K562 (cell line): ENCODE results near the gene RRAD. TPM values are rescaled to one million over a fixed set of nuclear protein-coding genes. Genes with fewer than 3 reads are reported as not detected.

Experiments
- BCL6 ChIP-seq: fragments of 250-450 bp; sonication (Bioruptor Pico); IDR thresholded peaks from 2 replicates; pipeline ENCODE4 v1.4.0; 2020
- CTBP1 ChIP-seq: fragments of 450-650 bp; IDR thresholded peaks from 2 replicates; pipeline ENCODE4 v1.6.1; 2016; ENCODE audit warnings: borderline replicate concordance
- DNMT1 ChIP-seq: fragments of 450-650 bp; IDR thresholded peaks from 2 replicates; pipeline ENCODE4 v1.6.1; 2016; ENCODE audit warnings: antibody characterized with exemption, mild to moderate bottlenecking
- DPF2 ChIP-seq: fragments of 450-650 bp; IDR thresholded peaks from 2 replicates; pipeline ENCODE4 v1.6.1; 2016
- EHMT2 ChIP-seq: fragments of 450-650 bp; IDR thresholded peaks from 2 replicates; pipeline ENCODE4 v1.6.1; 2018; ENCODE audit warnings: antibody characterized with exemption
- EP400 ChIP-seq: fragments of 450-650 bp; IDR thresholded peaks from 2 replicates; pipeline ENCODE4 v1.6.1; 2017; ENCODE audit warnings: antibody characterized with exemption, mild to moderate bottlenecking, moderate library complexity
- L3MBTL2 ChIP-seq: fragments of 450-650 bp; IDR thresholded peaks from 2 replicates; pipeline ENCODE4 v1.6.1; 2016; ENCODE audit warnings: mild to moderate bottlenecking, moderate library complexity
- MAZ ChIP-seq, 2 experiments: fragments of 450-650 bp in 1 of 2; sonication (generic) in 1 of 2; formaldehyde crosslinking; IDR thresholded peaks in 1 of 2; conservative IDR thresholded peaks in 1 of 2; 2 replicates each; pipeline versions ENCODE4 v1.4.0 to v1.5.0; 2020; ENCODE audit warnings: mild to moderate bottlenecking in 1 of 2, missing genetic modification reagents in 1 of 2
- NFIC ChIP-seq: fragments of 450-650 bp; IDR thresholded peaks from 2 replicates; pipeline ENCODE4 v1.6.1; 2017; ENCODE audit warnings: mild to moderate bottlenecking, inconsistent platforms
- NRF1 ChIP-seq, 2 experiments: fragments of 450-650 bp; IDR thresholded peaks in 1 of 2; conservative IDR thresholded peaks in 1 of 2; 2 replicates each; pipeline ENCODE4 v1.6.1; 2014; ENCODE audit warnings: mild to moderate bottlenecking in 2 of 2
- RCOR1 ChIP-seq, 2 experiments: IDR thresholded peaks; 2 replicates each; pipeline ENCODE4 v1.6.1; 2012; ENCODE audit warnings: low read depth in 2 of 2, low read length in 2 of 2, borderline replicate concordance in 1 of 2, improper control_type of control experiment in 1 of 2
- SMAD1 ChIP-seq: fragments of 150-350 bp; IDR thresholded peaks from 2 replicates; pipeline ENCODE4 v1.6.1; 2014; ENCODE audit warnings: low read length, low read depth; ENCODE audit not compliant: partially characterized antibody
- SMARCE1 ChIP-seq: fragments of 450-650 bp; IDR thresholded peaks from 2 replicates; pipeline ENCODE4 v1.7.1; 2016; ENCODE audit warnings: mild to moderate bottlenecking
- TBP ChIP-seq: optimal IDR thresholded peaks from 2 replicates; pipeline ENCODE3; 2011; ENCODE audit warnings: low read depth, low read length, improper control_type of control experiment
- TCFL5 ChIP-seq: fragments of 250-450 bp; sonication (Bioruptor Pico); conservative IDR thresholded peaks from 2 replicates; pipeline ENCODE4 v1.6.1; 2021; ENCODE audit warnings: mild to moderate bottlenecking, moderate library complexity, matching md5 sums
- ZFP30 ChIP-seq: fragments of 250-450 bp; sonication (Bioruptor Pico); IDR thresholded peaks from 2 replicates; pipeline ENCODE4 v1.8.0; 2022; ENCODE audit warnings: moderate library complexity, mild to moderate bottlenecking, inconsistent platforms, borderline replicate concordance
- ZKSCAN3 ChIP-seq: fragments of 250-450 bp; sonication (Bioruptor Pico); IDR thresholded peaks from 2 replicates; pipeline ENCODE4 v1.4.0; 2020
- ZNF324 ChIP-seq: fragments of 250-450 bp; sonication (Bioruptor Pico); IDR thresholded peaks from 2 replicates; pipeline ENCODE4 v1.4.0; 2020; ENCODE audit warnings: mild to moderate bottlenecking
- ZNF431 ChIP-seq: sonication (generic); formaldehyde crosslinking; IDR thresholded peaks from 2 replicates; pipeline ENCODE4 v1.8.0; 2022; ENCODE audit warnings: mild to moderate bottlenecking, missing genetic modification reagents
- polyA plus RNA-seq, 8 experiments: library from polyadenylated mRNA; depleted of rRNA in 4 of 8; stranded (reverse) in 5 of 8; unstranded in 3 of 8; fragments of >200 nt; fragmentation: Nextera tagmentation in 2 of 8; fragmentation: Illumina TruSeq in 1 of 8; extraction: Ambion mirVana in 2 of 8; extraction: Trizol in 1 of 8; gene quantifications; 2 replicates each; pipeline versions ENCODE4 v1.2.1 to v1.2.3, GENCODE V29; 2011 to 2014; ENCODE audit warnings: inconsistent platforms in 1 of 8, missing spikeins in 1 of 8
- total RNA-seq, 7 experiments: library from RNA; depleted of rRNA in 6 of 7; stranded (reverse); fragments of >200 nt in 6 of 7; fragmentation: Illumina TruSeq in 2 of 7; extraction: Trizol in 2 of 7; gene quantifications; 2 replicates each; pipeline versions ENCODE4 v1.2.1 to v1.2.3, GENCODE V29; 2011 to 2021; ENCODE audit warnings: low replicate concordance in 1 of 7
- TF ChIP-seq, protein P1 (sequence below): conservative IDR thresholded peaks from 2 replicates; pipeline ENCODE4 v1.6.1; 2011; ENCODE audit warnings: low read depth, mild to moderate bottlenecking, low read length; ENCODE audit not compliant: control insufficient read depth
- TF ChIP-seq, protein P2 (sequence below): IDR thresholded peaks from 2 replicates; pipeline ENCODE4 v1.6.1; 2011; ENCODE audit not compliant: insufficient read length; ENCODE audit errors: extremely low read depth
- TF ChIP-seq, protein P3 (sequence below): fragments of 450-650 bp; IDR thresholded peaks from 2 replicates; pipeline ENCODE4 v1.7.1; 2018; ENCODE audit warnings: mild to moderate bottlenecking, low read depth; ENCODE audit not compliant: partially characterized antibody
- TF ChIP-seq, protein P4 (sequence below): fragments of 450-650 bp; IDR thresholded peaks from 2 replicates; pipeline ENCODE4 v1.6.1; 2016; ENCODE audit warnings: antibody characterized with exemption

Gene RRAD
- total and polyA plus RNA-seq, 9 of the 15 experiments (the other 6 are each of a cell fraction or from before 2014, with no cell fraction given): 0.09 to 0.20 (median 0.13) TPM; not detected in 5

DNA sequence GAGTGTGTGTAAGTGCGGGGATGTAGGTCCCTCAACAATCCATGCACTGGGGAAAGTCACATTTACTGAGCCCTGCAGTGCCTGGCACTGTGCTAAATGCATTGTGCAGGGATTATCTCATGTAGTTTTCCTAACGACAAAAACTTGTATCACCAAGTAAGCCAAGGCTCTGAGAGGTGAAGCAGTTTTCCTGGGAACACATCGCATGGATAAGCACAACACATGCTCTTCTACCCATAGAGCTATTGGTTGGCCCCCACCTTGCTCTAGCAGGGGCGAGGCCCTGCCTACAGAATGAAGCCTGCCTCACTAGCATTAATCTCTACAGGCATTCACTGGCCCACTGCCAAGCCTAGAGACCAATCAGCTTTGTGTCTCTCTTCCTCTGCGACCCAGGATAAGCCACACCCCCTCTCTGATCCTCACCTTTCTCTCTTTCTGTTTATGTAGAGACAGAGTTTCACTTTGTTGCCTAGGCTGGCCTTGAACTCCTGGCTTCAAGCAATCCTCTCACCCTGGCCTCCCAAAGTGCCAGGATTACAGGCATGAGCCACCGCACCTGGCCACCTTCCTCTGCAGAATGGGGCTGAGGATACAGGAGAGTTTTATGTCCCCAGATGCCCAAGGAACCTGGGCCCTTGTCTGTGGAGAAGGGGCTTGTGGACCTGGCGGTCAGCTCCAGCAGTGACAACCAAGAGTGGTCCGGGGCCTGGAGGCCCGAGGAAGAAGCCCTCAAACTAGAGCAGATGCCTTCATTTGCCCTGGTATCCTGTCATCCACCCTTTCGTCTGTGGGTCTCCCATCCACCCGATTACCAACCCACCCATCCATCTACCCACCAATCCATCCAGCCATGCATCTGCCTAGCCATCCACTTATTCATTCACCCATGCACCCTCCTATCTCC, 19.4 kb downstream of the RRAD start (continued):
- TF ChIP-seq BCL6 (no peak), SMARCE1 (no peak), DPF2 (peak; percentile 38; the same call in 1 of the 2 replicates), NFIC (peak; percentile 99), CTBP1 (0 out of 2 replicates have a peak, but pooled peaks have one; percentile 28), TBP (no peak), RCOR1 (IDR thresholded peaks at IDR 0.05; ENCODE audit: borderline replicate concordance in 1 of 2, low read depth in 2 of 2, low read length in 2 of 2) (peak; percentile 14 to 66; a peak in 2 of 4 replicates), ZNF431 (CRISPR knock-in tag) (no peak), DNMT1 (no peak), ZFP30 (no peak), TCFL5 (no peak), NRF1 (conservative IDR thresholded peaks at IDR 0.05 in 1 of 2, IDR thresholded peaks at IDR 0.05 in 1 of 2) (peak in 1 of 2 experiments; percentile 29; a peak in 1 of 4 replicates), MAZ (CRISPR knock-in tag; conservative IDR thresholded peaks at IDR 0.05 in 1 of 2, IDR thresholded peaks at IDR 0.05 in 1 of 2) (peak in 1 of 2 experiments; percentile 68; a peak in 1 of 4 replicates), L3MBTL2 (peak; percentile 59; the same call in 1 of the 2 replicates), EHMT2 (0 out of 2 replicates have a peak, but pooled peaks have one; percentile 7), ZKSCAN3 (no peak), ZNF324 (CRISPR knock-in tag) (no peak), SMAD1 (peak; percentile 82), EP400 (no peak)
- TF ChIP-seq, protein P1, sequence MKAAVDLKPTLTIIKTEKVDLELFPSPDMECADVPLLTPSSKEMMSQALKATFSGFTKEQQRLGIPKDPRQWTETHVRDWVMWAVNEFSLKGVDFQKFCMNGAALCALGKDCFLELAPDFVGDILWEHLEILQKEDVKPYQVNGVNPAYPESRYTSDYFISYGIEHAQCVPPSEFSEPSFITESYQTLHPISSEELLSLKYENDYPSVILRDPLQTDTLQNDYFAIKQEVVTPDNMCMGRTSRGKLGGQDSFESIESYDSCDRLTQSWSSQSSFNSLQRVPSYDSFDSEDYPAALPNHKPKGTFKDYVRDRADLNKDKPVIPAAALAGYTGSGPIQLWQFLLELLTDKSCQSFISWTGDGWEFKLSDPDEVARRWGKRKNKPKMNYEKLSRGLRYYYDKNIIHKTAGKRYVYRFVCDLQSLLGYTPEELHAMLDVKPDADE: no peak
- TF ChIP-seq, protein P2, sequence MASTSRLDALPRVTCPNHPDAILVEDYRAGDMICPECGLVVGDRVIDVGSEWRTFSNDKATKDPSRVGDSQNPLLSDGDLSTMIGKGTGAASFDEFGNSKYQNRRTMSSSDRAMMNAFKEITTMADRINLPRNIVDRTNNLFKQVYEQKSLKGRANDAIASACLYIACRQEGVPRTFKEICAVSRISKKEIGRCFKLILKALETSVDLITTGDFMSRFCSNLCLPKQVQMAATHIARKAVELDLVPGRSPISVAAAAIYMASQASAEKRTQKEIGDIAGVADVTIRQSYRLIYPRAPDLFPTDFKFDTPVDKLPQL: no peak
- TF ChIP-seq, protein P3, sequence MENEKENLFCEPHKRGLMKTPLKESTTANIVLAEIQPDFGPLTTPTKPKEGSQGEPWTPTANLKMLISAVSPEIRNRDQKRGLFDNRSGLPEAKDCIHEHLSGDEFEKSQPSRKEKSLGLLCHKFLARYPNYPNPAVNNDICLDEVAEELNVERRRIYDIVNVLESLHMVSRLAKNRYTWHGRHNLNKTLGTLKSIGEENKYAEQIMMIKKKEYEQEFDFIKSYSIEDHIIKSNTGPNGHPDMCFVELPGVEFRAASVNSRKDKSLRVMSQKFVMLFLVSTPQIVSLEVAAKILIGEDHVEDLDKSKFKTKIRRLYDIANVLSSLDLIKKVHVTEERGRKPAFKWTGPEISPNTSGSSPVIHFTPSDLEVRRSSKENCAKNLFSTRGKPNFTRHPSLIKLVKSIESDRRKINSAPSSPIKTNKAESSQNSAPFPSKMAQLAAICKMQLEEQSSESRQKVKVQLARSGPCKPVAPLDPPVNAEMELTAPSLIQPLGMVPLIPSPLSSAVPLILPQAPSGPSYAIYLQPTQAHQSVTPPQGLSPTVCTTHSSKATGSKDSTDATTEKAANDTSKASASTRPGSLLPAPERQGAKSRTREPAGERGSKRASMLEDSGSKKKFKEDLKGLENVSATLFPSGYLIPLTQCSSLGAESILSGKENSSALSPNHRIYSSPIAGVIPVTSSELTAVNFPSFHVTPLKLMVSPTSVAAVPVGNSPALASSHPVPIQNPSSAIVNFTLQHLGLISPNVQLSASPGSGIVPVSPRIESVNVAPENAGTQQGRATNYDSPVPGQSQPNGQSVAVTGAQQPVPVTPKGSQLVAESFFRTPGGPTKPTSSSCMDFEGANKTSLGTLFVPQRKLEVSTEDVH: no peak
- TF ChIP-seq, protein P4, sequence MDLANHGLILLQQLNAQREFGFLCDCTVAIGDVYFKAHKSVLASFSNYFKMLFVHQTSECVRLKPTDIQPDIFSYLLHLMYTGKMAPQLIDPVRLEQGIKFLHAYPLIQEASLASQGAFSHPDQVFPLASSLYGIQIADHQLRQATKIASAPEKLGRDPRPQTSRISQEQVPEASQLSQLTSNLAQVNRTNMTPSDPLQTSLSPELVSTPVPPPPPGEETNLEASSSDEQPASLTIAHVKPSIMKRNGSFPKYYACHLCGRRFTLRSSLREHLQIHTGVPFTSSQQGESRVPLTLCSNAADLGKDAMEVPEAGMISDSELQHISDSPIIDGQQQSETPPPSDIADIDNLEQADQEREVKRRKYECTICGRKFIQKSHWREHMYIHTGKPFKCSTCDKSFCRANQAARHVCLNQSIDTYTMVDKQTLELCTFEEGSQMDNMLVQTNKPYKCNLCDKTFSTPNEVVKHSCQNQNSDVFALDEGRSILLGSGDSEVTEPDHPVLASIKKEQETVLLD: 0 out of 2 replicates have a peak, but pooled peaks have one; percentile 39
